GM21515 (cell line): ENCODE measurements around the gene SCUBE1.

ENCODE experiments used
- ATAC-seq: cut with Tn5 transposase; IDR thresholded peaks from one replicate; pipeline ENCODE4 v1.9.1; 2021; ENCODE audit not compliant: unreplicated experiment

The SCUBE1 gene

DNA sequence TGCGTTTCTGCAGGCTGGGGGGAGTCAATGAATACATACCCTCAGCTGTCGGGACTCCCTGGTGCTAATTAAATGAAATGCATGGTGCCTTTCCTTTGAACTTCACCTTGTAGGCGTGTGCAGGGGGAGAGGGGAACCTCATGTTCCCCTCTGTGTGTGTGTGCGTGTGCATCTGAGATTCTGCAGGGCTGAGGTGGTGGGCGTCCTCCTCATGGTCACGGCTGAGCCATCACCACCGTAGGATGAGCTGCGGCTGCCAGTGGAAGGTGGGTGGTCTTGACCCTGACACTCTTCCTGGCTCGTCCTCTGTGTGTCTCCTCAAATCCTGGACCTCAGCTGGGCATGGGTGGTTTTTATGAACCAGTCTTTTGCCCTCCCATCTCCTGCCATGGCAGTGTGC, 103.2 kb downstream of the SCUBE1 start:
- ATAC-seq = no peak

DNA sequence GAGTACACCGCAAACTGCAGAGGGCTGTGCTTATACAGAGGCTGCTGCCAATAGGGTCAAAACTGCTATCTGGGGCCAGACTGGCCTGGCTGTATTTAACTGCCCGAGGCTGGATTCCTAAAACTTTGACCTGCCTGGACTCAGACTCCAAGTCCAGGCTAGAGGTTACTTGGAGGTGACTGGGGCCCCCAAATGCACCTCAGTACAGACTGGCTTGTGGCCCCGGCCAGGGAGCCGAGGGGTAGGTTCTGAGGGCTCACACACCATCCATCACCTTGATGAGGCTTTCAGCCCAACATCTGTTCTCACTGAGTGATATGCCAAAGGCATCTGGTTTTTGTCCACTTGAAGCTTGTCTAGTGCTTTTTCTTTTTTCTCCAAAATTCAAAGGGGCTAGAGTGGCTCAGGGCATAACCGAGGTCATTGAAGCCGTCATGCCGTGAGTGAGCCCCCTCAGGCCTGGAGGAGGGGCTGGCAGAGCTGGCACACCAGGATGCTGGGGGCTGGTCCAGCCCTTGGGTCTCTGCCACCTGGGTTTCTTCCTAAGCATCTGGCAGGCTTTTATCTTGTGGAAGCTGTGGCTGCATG, 103.9 kb downstream of the SCUBE1 start:
- no peak for ATAC-seq

GRCh38 chr22:43238526-43239006, 104.6 kb downstream of the SCUBE1 start:
- no peak for ATAC-seq

DNA sequence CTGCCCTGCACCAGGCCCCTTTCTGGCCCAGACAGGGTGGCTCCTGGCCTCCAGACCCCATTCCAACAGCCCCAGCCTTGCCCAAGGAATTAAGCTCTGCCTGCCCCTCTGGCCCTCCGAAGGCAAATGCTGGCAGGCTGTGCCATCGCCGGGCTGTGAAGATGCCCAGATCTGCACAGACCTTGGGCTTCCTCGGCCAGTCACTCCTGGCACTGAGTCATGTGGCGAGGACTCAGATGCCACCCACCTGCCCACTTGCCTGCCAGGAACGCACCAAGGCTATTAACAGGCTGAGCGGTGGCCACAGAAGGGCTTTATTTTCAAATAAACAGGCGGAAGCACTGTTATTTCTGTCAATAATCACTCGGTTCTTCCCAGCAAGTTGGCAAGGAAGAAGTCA, 105.9 kb downstream of the SCUBE1 start:
- no peak for ATAC-seq

GRCh38 chr22:43236411-43237166, 106.6 kb downstream of the SCUBE1 start:
- no peak for ATAC-seq

DNA sequence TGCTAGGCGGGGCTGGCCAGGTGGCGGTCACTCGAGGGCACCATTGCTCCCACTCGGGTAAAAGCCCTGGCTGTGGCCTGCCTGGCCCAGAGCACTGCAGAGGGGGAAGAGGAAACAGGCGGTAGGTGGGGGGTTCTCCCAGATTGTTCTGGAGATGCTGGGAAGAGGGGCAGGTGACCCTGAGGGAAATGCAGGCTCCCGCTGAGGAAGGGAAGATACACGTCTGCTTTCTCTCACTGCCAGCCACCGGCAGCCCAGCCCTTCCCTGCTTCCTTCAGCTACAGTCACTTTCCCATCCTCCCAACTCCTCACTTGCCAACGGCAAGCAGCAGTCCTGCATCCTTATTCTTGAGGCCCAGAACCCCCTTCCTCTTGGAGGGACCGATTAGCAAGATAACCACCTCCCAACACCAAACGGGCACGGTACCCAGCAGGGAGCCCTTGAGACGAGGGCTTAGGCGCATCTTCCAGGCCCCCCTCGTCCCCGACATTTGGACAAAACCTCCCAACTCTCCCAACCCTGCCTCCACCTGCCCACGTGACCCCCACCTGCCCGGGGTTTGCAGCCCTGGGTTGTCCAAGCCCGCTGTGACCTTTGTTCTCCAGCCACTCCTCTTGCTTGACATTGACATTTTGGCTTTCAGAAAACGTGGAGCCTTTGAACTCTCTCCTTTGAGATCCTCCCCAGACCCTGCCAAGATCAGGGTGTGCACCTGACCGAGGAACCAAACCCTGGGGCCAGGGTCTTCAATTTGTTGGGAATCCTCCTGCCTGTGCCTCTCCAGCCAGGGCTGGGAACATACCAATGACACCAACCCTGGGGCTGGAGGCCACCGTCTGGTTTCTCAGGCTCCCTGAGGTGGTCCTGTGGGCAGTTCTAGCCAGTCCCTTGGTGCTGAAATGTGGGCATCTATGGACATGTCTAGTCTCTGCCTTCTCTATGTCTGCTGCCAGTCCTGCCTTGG, 107.4 kb downstream of the SCUBE1 start:
- ATAC-seq = no peak

DNA sequence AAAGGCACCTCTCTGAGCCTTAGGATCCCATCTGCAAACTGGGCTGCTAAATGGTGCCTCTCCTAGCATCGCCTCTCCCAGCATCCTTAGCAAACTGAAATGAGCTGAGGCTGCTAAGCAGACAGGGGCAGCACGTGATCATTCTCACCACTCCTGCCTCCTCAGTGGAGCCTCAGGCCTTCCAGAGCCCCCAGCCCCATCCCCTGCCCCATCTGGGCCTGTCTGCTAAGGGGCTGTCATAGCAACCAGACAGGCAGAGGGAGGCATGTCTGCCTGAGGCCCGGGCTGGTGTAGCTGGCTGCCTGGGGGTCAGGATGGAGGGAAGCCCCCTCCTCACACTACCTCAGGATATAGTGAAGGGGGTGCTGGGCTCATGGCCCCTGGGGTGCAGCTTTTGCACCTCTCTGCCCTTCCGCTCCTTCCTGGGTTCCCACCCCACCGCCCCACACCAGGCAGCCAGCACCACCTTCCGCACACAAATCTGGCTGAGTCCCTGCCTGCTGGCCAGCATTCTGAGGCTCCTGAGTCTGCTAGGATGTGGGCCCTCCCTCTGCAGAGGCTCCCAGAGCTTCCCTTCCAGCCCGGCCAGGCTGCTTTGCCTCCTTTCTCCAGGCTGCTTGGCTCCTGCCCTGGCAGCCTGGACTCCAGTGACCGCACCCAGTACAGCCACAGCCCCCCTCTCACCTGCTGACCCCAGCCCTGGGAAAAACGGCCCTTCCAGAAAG, 108.7 kb downstream of the SCUBE1 start:
- no peak for ATAC-seq

GRCh38 chr22:43233529-43233928, 109.6 kb downstream of the SCUBE1 start:
- ATAC-seq = no peak

GRCh38 chr22:43232445-43232844, 110.7 kb downstream of the SCUBE1 start:
- ATAC-seq = no peak

DNA sequence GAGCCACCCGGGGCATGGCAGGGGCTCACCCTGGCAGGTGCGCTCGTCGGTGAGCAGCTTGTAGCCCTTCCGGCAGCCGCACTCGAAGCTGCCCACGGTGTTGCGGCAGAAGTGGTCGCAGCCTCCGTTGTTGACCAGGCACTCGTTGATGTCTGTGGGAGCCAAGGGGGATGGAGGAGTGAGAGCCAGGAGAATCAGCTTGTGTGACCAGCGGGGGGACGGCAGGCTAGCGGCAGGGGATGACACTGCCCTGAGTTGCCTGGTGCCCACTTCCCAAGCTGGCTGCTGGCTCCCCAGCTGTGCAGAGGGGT, 111.5 kb downstream of the SCUBE1 start:
- ATAC-seq = no peak

- ATAC-seq = no peak
These were observed 112.0 kb downstream of the SCUBE1 start for GRCh38 chr22:43230971-43231723.

DNA sequence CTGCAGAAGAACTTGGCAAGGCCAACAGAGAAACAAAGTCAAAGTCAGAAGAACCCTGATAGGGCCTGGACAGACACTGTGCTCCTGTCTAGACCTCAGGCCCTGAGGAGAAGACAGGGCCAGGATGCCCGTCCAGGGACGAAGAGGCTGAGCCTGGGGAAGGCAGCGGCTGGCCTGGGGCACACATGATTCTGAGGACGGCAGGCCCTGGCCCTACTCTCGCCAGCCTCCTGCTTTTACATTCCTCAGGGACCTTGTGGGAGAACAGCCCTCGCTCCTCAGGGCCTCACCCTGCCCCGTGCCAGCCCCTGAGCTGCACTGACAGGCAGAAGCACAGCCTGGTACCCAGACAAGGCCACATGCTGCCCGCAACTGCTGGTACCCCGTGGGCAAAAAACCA, 112.6 kb downstream of the SCUBE1 start:
- no peak for ATAC-seq

GRCh38 chr22:43228863-43229262, 114.3 kb downstream of the SCUBE1 start:
- ATAC-seq = no peak

DNA sequence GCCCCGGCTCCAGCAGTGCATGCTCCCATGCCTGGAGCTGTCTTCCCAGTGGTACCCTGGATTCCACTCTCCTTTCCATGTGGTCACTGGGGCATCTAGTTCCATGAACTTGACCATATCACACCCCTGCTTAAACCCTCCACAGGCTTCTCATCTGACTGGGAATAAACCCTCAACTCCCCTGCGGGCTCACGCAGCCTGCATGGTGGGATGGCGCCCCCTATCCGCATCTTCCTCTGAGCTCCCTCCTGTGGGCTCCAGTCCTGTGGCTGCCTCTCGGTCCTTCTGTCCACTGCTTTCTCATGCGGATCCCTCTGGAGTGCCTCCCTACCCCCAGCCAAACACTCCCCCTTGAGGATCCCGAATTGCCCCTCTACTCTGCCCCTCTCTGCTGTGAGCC, 114.8 kb downstream of the SCUBE1 start:
- no peak for ATAC-seq

- no peak for ATAC-seq
These were observed 115.9 kb downstream of the SCUBE1 start for GRCh38 chr22:43227239-43227630.

GRCh38 chr22:43226377-43227238, 116.6 kb downstream of the SCUBE1 start:
- no peak for ATAC-seq

- no peak for ATAC-seq
These were observed 117.6 kb downstream of the SCUBE1 start for GRCh38 chr22:43225609-43226008.

DNA sequence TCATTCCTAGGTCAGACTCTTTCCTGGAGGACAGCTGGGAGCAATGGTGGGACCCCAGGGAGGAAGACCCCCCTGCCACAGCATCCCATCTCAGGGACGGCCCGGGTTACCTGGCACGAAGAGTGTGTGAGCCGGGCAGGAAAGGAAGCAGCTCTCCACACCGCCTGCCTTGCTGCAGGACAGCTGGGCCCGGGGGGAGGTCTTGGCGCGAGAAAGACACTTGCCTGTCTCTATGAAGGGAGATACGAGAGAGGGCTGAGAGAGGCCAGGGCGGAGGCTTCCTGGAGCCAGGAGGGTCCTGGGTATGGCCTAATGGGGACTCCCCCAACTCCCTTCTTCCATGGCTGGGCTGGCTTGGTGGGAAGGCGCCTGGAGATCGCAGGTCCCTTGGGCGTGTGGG, 120.2 kb downstream of the SCUBE1 start:
- ATAC-seq = no peak

DNA sequence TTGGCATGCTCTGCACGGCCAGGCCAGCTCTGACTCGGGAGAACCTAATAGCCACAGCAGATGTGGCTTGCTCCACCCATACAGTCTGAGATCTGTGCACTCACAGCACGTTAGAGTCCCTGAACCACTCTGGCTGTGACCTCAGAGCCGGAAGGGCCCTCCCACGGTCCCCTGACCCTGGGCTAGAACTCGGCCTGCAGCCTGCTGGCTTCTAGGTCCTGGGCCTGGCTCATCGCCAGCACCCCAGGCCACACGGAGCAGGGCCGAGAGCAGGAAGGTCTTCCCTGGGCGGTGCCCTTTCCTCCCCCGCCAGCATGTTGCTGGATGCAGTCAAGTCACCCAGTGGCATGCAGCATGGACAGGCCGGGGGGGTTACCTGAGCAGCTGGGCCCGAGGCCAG, 120.9 kb downstream of the SCUBE1 start:
- no peak for ATAC-seq
